Uterus (tissue), 4 donors: Measurements from ENCODE around the gene SEC22B. TPM values are rescaled to one million over a fixed set of nuclear protein-coding genes. Genes with fewer than 3 reads are reported as not detected.
"Not testable (repeated sequence)": the region's sequence is repeated elsewhere in the genome, so short reads cannot be mapped to it uniquely, and the experiment has no call there.

Source experiments
- DNase-seq, 2 donors: peaks; one replicate each; pipeline ENCODE4 v3.0.0-alpha.2; 2019 to 2020
- H3K27ac ChIP-seq, 2 donors: fragments of 200-600 bp; sonication (generic); 1 replicate in 1 of 2; 2 replicates in 1 of 2; pipeline ENCODE4 v1.5.1; 2016 to 2018
- H3K27me3 ChIP-seq, 2 donors: fragments of 200-600 bp; sonication (generic); one replicate each; pipeline ENCODE4 v1.5.1; 2018 to 2019; ENCODE audit warnings: control low read depth in 1 of 2
- H3K36me3 ChIP-seq, 2 donors: fragments of 200-600 bp; sonication (generic); one replicate each; pipeline ENCODE4 v1.5.1; 2019; ENCODE audit warnings: control low read depth in 1 of 2
- H3K4me1 ChIP-seq, 2 donors: fragments of 200-600 bp; sonication (generic); one replicate each; pipeline ENCODE4 v1.5.1; 2018 to 2019; ENCODE audit warnings: control low read depth in 1 of 2
- H3K4me3 ChIP-seq, 2 donors: fragments of 200-600 bp; sonication (generic); 1 replicate in 1 of 2; 2 replicates in 1 of 2; pipeline ENCODE4 v1.5.1; 2018 to 2019; ENCODE audit warnings: mild to moderate bottlenecking in 1 of 2
- H3K9me3 ChIP-seq, 2 donors: fragments of 200-600 bp; sonication (generic); one replicate each; pipeline ENCODE4 v1.5.1; 2019; ENCODE audit warnings: control low read depth in 1 of 2
- CTCF ChIP-seq, 4 experiments: fragments of 200-600 bp in 2 of 4; fragments of 450-650 bp in 2 of 4; sonication (generic) in 2 of 4; IDR thresholded peaks; one replicate each; pipeline ENCODE4 v1.5.1; 2016 to 2019; ENCODE audit warnings: antibody characterized with exemption in 4 of 4, mild to moderate bottlenecking in 2 of 4, moderate library complexity in 1 of 4
- POLR2A ChIP-seq, 2 donors: fragments of 450-650 bp; IDR thresholded peaks; one replicate each; pipeline ENCODE4 v1.6.1; 2016; ENCODE audit warnings: antibody characterized with exemption in 2 of 2, mild to moderate bottlenecking in 1 of 2, moderate library complexity in 1 of 2
- intact Hi-C: fragments of 100-400 bp; cut with DNase I; formaldehyde crosslinking; loops from one replicate; pipeline ENCODE4 v1.15.1; 2023; ENCODE audit warnings: low total_unique reads
- total RNA-seq, 4 donors: library from RNA; depleted of rRNA in 3 of 4; stranded (reverse); fragments of >200 nt in 3 of 4; gene quantifications; one replicate each; pipeline versions ENCODE4 v1.1.0 to v1.2.4, GENCODE V29; 2014 to 2023
- donor health status: DM: yes; HTN: yes; CAD: no.

SEC22B gene
- 10 to 100 TPM; 17.2 to 61.7 (median 42.2) TPM for total RNA-seq

GRCh38 chr1:120176092-120176855 is at the start of gene SEC22B:
SEC22B (minus strand) TSS chr1:120176520; CDS start chr1:120176381, 139 bp downstream.
- TF ChIP-seq POLR2A (IDR thresholded peaks at IDR 0.05) (peak; percentile 63 to 92), CTCF (IDR thresholded peaks at IDR 0.05) (peak in 1 of 4 experiments; percentile 28)
- peak within 1 kb of the TSS; percentile 66 to 82 for H3K4me3 ChIP-seq
- H3K27ac ChIP-seq, result peak within 1 kb of the TSS; percentile 90 to 94
- H3K9me3 ChIP-seq, result no peaks in the 10 kb centered on the region
- intact Hi-C loops, result no loop called here
- DNase-seq, result peak; percentile 87 to 90
- no peaks in the 10 kb centered on the region for H3K27me3 ChIP-seq
- no peaks in the 10 kb centered on the region for H3K4me1 ChIP-seq
- no peaks in the 10 kb centered on the region for H3K36me3 ChIP-seq

GRCh38 chr1:120217933-120218332 is 41.6 kb upstream of the SEC22B start:
- DNase-seq, result peak in 1 of 2 donors; percentile 17

GRCh38 chr1:120217175-120217929 is 41.0 kb upstream of the SEC22B start:
- H3K27me3 ChIP-seq, H3K4me1 ChIP-seq, H3K9me3 ChIP-seq, H3K36me3 ChIP-seq, intact Hi-C loops, H3K4me3 ChIP-seq, H3K27ac ChIP-seq: not testable (repeated sequence)
- DNase-seq, result peak; percentile 32 to 50

More at GRCh38 chr1:120217933-120218332, 41.6 kb upstream of the SEC22B start:
- H3K4me3 ChIP-seq, intact Hi-C loops, H3K9me3 ChIP-seq, H3K27me3 ChIP-seq, H3K36me3 ChIP-seq, H3K4me1 ChIP-seq, H3K27ac ChIP-seq: not testable (repeated sequence)

- H3K27ac ChIP-seq, DNase-seq, H3K36me3 ChIP-seq, H3K9me3 ChIP-seq, H3K4me1 ChIP-seq, intact Hi-C loops, H3K27me3 ChIP-seq, H3K4me3 ChIP-seq: not testable (repeated sequence)
Observed at GRCh38 chr1:120213606-120214005, 37.3 kb upstream of the SEC22B start.

GRCh38 chr1:120210754-120211153 is 34.4 kb upstream of the SEC22B start:
- H3K9me3 ChIP-seq, H3K4me1 ChIP-seq, H3K36me3 ChIP-seq, H3K27ac ChIP-seq, H3K27me3 ChIP-seq, intact Hi-C loops, H3K4me3 ChIP-seq, DNase-seq: not testable (repeated sequence)

- intact Hi-C loops, H3K27me3 ChIP-seq, H3K9me3 ChIP-seq, H3K36me3 ChIP-seq, H3K4me1 ChIP-seq: not testable (repeated sequence)
- H3K27ac ChIP-seq, result peak overlapping the region; percentile 64 to 82
- DNase-seq, result peak in 1 of 2 donors; percentile 28
- H3K4me3 ChIP-seq, result peak overlapping the region; percentile 35 to 44
Observed at GRCh38 chr1:120196863-120197775, 20.8 kb upstream of the SEC22B start.

- H3K4me3 ChIP-seq, DNase-seq, intact Hi-C loops, H3K36me3 ChIP-seq, H3K4me1 ChIP-seq, H3K9me3 ChIP-seq, H3K27me3 ChIP-seq, H3K27ac ChIP-seq: not testable (repeated sequence)
Observed at GRCh38 chr1:120188626-120189025, 12.3 kb upstream of the SEC22B start.

GRCh38 chr1:120182176-120182707 is 5.9 kb upstream of the SEC22B start:
- H3K27ac ChIP-seq, H3K4me3 ChIP-seq, H3K4me1 ChIP-seq, H3K36me3 ChIP-seq, DNase-seq, intact Hi-C loops, H3K9me3 ChIP-seq, H3K27me3 ChIP-seq: not testable (repeated sequence)

GRCh38 chr1:120179811-120180690 is 3.7 kb upstream of the SEC22B start:
- H3K4me1 ChIP-seq, H3K36me3 ChIP-seq, intact Hi-C loops, H3K9me3 ChIP-seq, H3K27me3 ChIP-seq: not testable (repeated sequence)
- Histone ChIP-seq H3K4me3 (peak overlapping the region; percentile 19 to 41), H3K27ac (peak overlapping the region; percentile 82 to 88)
- DNase-seq, result peak; percentile 41 to 43
